Hepatocyte (in vitro differentiated cells): ENCODE measurements around the gene GPD1. TPM values are rescaled to one million over a fixed set of nuclear protein-coding genes. Genes with fewer than 3 reads are reported as not detected.

Experiments
- DNase-seq: peaks from one replicate; pipeline ENCODE4 v3.0.0-alpha.2; 2016; ENCODE audit warnings: low spot score
- H2AFZ ChIP-seq: fragments of 200-600 bp; sonication (generic); 2 replicates; pipeline ENCODE4 v1.6.0; 2016; ENCODE audit warnings: antibody characterized with exemption, mild to moderate bottlenecking
- H3K27ac ChIP-seq: fragments of 200-600 bp; sonication (generic); 2 replicates; pipeline ENCODE4 v1.5.1; 2016; ENCODE audit warnings: mild to moderate bottlenecking
- H3K27me3 ChIP-seq: fragments of 200-600 bp; sonication (generic); 2 replicates; pipeline ENCODE4 v1.6.1; 2016
- H3K36me3 ChIP-seq: fragments of 200-600 bp; sonication (generic); replicated peaks from 2 replicates; pipeline ENCODE4 v1.5.1; 2016; ENCODE audit warnings: low read depth; ENCODE audit not compliant: insufficient read depth
- H3K4me1 ChIP-seq: fragments of 200-600 bp; sonication (generic); 2 replicates; pipeline ENCODE4 v1.5.1; 2016; ENCODE audit warnings: mild to moderate bottlenecking, moderate library complexity; ENCODE audit not compliant: insufficient read depth
- H3K4me2 ChIP-seq: fragments of 200-600 bp; sonication (generic); 2 replicates; pipeline ENCODE4 v1.6.0; 2016
- H3K4me3 ChIP-seq: fragments of 200-600 bp; sonication (generic); 2 replicates; pipeline ENCODE4 v1.5.1; 2016; ENCODE audit warnings: mild to moderate bottlenecking
- H3K79me2 ChIP-seq: fragments of 200-600 bp; sonication (generic); 2 replicates; pipeline ENCODE4 v1.6.0; 2017; ENCODE audit warnings: mild to moderate bottlenecking
- H3K9me2 ChIP-seq: fragments of 200-600 bp; sonication (generic); replicated peaks from 2 replicates; pipeline ENCODE4 v1.6.0; 2017; ENCODE audit warnings: mild to moderate bottlenecking; ENCODE audit not compliant: insufficient read depth
- H3K9me3 ChIP-seq: fragments of 200-600 bp; sonication (generic); 2 replicates; pipeline ENCODE4 v1.5.1; 2016; ENCODE audit warnings: low read depth, mild to moderate bottlenecking
- H4K20me1 ChIP-seq: fragments of 200-600 bp; sonication (generic); 2 replicates; pipeline ENCODE4 v1.6.0; 2016; ENCODE audit warnings: mild to moderate bottlenecking; ENCODE audit not compliant: insufficient read depth, poor library complexity, severe bottlenecking
- CTCF ChIP-seq: fragments of 200-600 bp; sonication (generic); IDR thresholded peaks from 2 replicates; pipeline ENCODE4 v1.5.1; 2016; ENCODE audit warnings: antibody characterized with exemption, mild to moderate bottlenecking; ENCODE audit not compliant: poor library complexity
- EZH2 ChIP-seq: fragments of 200-600 bp; sonication (generic); IDR thresholded peaks from 2 replicates; pipeline ENCODE4 v1.6.1; 2016; ENCODE audit warnings: antibody characterized with exemption, mild to moderate bottlenecking, borderline replicate concordance
- EZH2phosphoT487 ChIP-seq: fragments of 200-600 bp; sonication (generic); IDR thresholded peaks from one replicate; pipeline ENCODE4 v1.6.1; 2018; ENCODE audit warnings: antibody characterized with exemption, mild to moderate bottlenecking, low read depth, moderate library complexity; ENCODE audit not compliant: unreplicated experiment, severe bottlenecking
- WGBS: methylation state at CpG from one replicate; pipeline ENCODE4 v1.1.6; 2016; ENCODE audit warnings: low lambda C conversion rate; ENCODE audit errors: missing lambda C conversion rate; 5-methylcytosine and 5-hydroxymethylcytosine counted together
- polyA plus RNA-seq: library from polyadenylated mRNA; unstranded; fragments of >200 nt; fragmentation: Nextera tagmentation; extraction: Ambion mirVana; gene quantifications from 2 replicates; pipeline ENCODE4 v1.2.1, GENCODE V29; 2016
- total RNA-seq: library from RNA; depleted of rRNA; stranded (reverse); fragments of >200 nt; gene quantifications from 2 replicates; pipeline ENCODE4 v1.2.3, GENCODE V29; 2014

Gene GPD1
- total and polyA plus RNA-seq, 2 experiments from 2014 or later: 30.6 to 64.1 TPM

- Histone ChIP-seq H3K79me2 (no peaks in the 10 kb centered on the region), H4K20me1 (no peaks in the 10 kb centered on the region), H3K4me2 (no peak overlapping the region), H3K27ac (no peak overlapping the region), H3K27me3 (no peaks in the 10 kb centered on the region), H3K9me3 (no peaks in the 10 kb centered on the region), H3K36me3 (peaks cover 3% of the 10 kb centered on the region), H2AFZ (no peak overlapping the region), H3K9me2 (no peaks in the 10 kb centered on the region), H3K4me1 (peaks cover 7% of the 10 kb centered on the region), H3K4me3 (no peak overlapping the region)
- DNase-seq: no peak
- 95% methylated on average over 6 of the region's 6 CpGs for WGBS
- TF ChIP-seq CTCF (no peak), EZH2phosphoT487 (no peak), EZH2 (no peak)
Measured at GRCh38 chr12:50097952-50098351, 5.9 kb upstream of the GPD1 start.

- H2AFZ ChIP-seq: no peak overlapping the region
- H3K36me3 ChIP-seq: no peaks in the 10 kb centered on the region
- no peaks in the 10 kb centered on the region for H3K9me3 ChIP-seq
- peaks cover 22% of the 10 kb centered on the region for H3K4me1 ChIP-seq
- 92% methylated on average over 5 of the region's 5 CpGs for WGBS
- H3K27ac ChIP-seq: no peak overlapping the region
- DNase-seq: no peak
- no peak overlapping the region for H3K4me2 ChIP-seq
- H4K20me1 ChIP-seq: no peaks in the 10 kb centered on the region
- no peak for TF ChIP-seq CTCF
- no peak for TF ChIP-seq EZH2
- TF ChIP-seq EZH2phosphoT487: no peak
- no peaks in the 10 kb centered on the region for H3K9me2 ChIP-seq
- H3K79me2 ChIP-seq: no peaks in the 10 kb centered on the region
- H3K4me3 ChIP-seq: no peak overlapping the region
- no peaks in the 10 kb centered on the region for H3K27me3 ChIP-seq
Measured at GRCh38 chr12:50099302-50100008, 4.4 kb upstream of the GPD1 start.

- Histone ChIP-seq H3K4me1 (peaks cover 25% of the 10 kb centered on the region), H3K4me2 (no peak overlapping the region), H2AFZ (no peak overlapping the region), H4K20me1 (no peaks in the 10 kb centered on the region), H3K27me3 (no peaks in the 10 kb centered on the region), H3K27ac (no peak overlapping the region), H3K36me3 (no peaks in the 10 kb centered on the region), H3K4me3 (no peak overlapping the region), H3K9me3 (no peaks in the 10 kb centered on the region), H3K79me2 (peaks cover 2% of the 10 kb centered on the region), H3K9me2 (no peaks in the 10 kb centered on the region)
- 83% methylated on average over 3 of the region's 3 CpGs for WGBS
- DNase-seq: no peak
- TF ChIP-seq EZH2phosphoT487 (no peak), EZH2 (no peak), CTCF (no peak)
Measured at GRCh38 chr12:50100561-50100960, 3.2 kb upstream of the GPD1 start.
